Ovary (tissue), 9 donors: ENCODE measurements around the gene GPC1. TPM values are rescaled to one million over a fixed set of nuclear protein-coding genes. Genes with fewer than 3 reads are reported as not detected.

Experiments used
- DNase-seq, 5 donors: peaks; one replicate each; pipeline ENCODE4 v3.0.0-alpha.2; 2019 to 2020
- H3K27ac ChIP-seq, 2 donors: fragments of 200-600 bp; one replicate each; pipeline versions ENCODE4 v1.5.1 to v1.8.0; 2019 to 2022
- H3K27me3 ChIP-seq: fragments of 200-600 bp; one replicate; pipeline ENCODE4 v1.8.0; 2022
- H3K36me3 ChIP-seq: fragments of 200-600 bp; sonication (generic); one replicate; pipeline ENCODE4 v1.5.1; 2019
- H3K4me1 ChIP-seq: one replicate; pipeline ENCODE4 v1.8.1; 2013; ENCODE audit warnings: mild to moderate bottlenecking, moderate library complexity; ENCODE audit not compliant: insufficient read depth
- H3K4me3 ChIP-seq: fragments of 200-600 bp; sonication (generic); one replicate; pipeline ENCODE4 v1.5.1; 2017
- H3K9me3 ChIP-seq, 2 donors: fragments of 200-600 bp in 1 of 2; sonication (generic) in 1 of 2; one replicate each; pipeline versions ENCODE4 v1.5.1 to v1.8.1; 2013 to 2019; ENCODE audit warnings: mild to moderate bottlenecking in 1 of 2, moderate library complexity in 1 of 2
- CTCF ChIP-seq, 3 donors: fragments of 450-650 bp in 2 of 3; fragments of 200-600 bp in 1 of 3; IDR thresholded peaks; one replicate each; pipeline versions ENCODE4 v1.5.1 to v1.8.0; 2016 to 2022; ENCODE audit warnings: antibody characterized with exemption in 3 of 3, mild to moderate bottlenecking in 1 of 3
- EP300 ChIP-seq: sonication (generic); formaldehyde crosslinking; IDR thresholded peaks from one replicate; pipeline ENCODE4 v1.6.1; 2017; ENCODE audit warnings: antibody characterized with exemption
- POLR2A ChIP-seq: fragments of 450-650 bp; IDR thresholded peaks from one replicate; pipeline ENCODE4 v1.6.1; 2017; ENCODE audit warnings: antibody characterized with exemption, mild to moderate bottlenecking, moderate library complexity
- WGBS, 3 donors: extraction: QIAGEN DNeasy Blood & Tissue Kit in 1 of 3; methylation state at CpG; one replicate each; pipeline versions ENCODE4 v1.1.5 to v1.1.7; 2013 to 2017; 5-methylcytosine and 5-hydroxymethylcytosine counted together
- intact Hi-C, 4 donors: fragments of 100-400 bp; cut with DNase I; formaldehyde crosslinking; loops; one replicate each; pipeline versions ENCODE4 v1.11.0 to v1.15.1; 2022 to 2023
- polyA plus RNA-seq, 2 donors: library from polyadenylated mRNA; stranded (reverse); fragments of 200-250 nt in 1 of 2; fragments of 350-450 nt in 1 of 2; fragmentation: Illumina TruSeq in 1 of 2; extraction: RNeasy Lipid Tissue Mini Kit (QIAGEN cat#74804) in 1 of 2; gene quantifications; one replicate each; pipeline ENCODE4 v1.2.3, GENCODE V29; 2013 to 2014
- total RNA-seq, 7 donors: library from RNA; depleted of rRNA in 2 of 7; stranded (reverse); fragments of >200 nt in 2 of 7; fragmentation: NEBNext Ultra II Directional in 3 of 7; extraction: Animal tissue kit (Norgen Biotek cat#: 25700) in 3 of 7; gene quantifications; one replicate each; pipeline versions ENCODE4 v1.1.0 to v1.2.4, GENCODE V29; 2016 to 2023
- donor health status: DM: no; HTN: no; CAD: no; lungs with moderate emphysema.
- donor health status: DM: no; HTN: no; CAD: no.
- donor health status: Bipolar disorder and iron deficiency.
- donor health status: DM: yes; HTN: yes; CAD: no.
- donor health status: DM: no; HTN: no; CAD: no.
- donor health status: DM: yes; HTN: yes; CAD: no.

Gene GPC1
- total and polyA plus RNA-seq, 9 donors, result 2.9 to 149 (median 71.4) TPM

- Histone ChIP-seq H3K36me3 (no peaks in the 10 kb centered on the region), H3K9me3 (no peaks in the 10 kb centered on the region), H3K4me3 (no peak overlapping the region), H3K27ac (no peak overlapping the region), H3K27me3 (no peaks in the 10 kb centered on the region), H3K4me1 (peaks cover 7% of the 10 kb centered on the region)
- no peak for TF ChIP-seq CTCF (IDR thresholded peaks at IDR 0.05)
- no peak for TF ChIP-seq EP300
- no peak for TF ChIP-seq POLR2A
- 74 to 86% (median 85%) methylated on average over 3 of the region's 3 CpGs for WGBS, 3 donors
- intact Hi-C loops, result loop anchor here in 1 of 4 donors (5.0 kb wide), 1 partner anchor 59 kb away; no protein-coding TSS in a partner anchor
- DNase-seq, result peak in 3 of 5 donors; percentile 10 to 24 (median 17)
Observed at GRCh38 chr2:240431271-240431660, 4.2 kb upstream of the GPC1 start.

- H3K27me3 ChIP-seq, result no peaks in the 10 kb centered on the region
- no peaks in the 10 kb centered on the region for H3K36me3 ChIP-seq
- no peak overlapping the region for H3K4me3 ChIP-seq
- TF ChIP-seq POLR2A, result no peak
- no peak for TF ChIP-seq EP300
- no peak for TF ChIP-seq CTCF (IDR thresholded peaks at IDR 0.05)
- peaks cover 7% of the 10 kb centered on the region for H3K4me1 ChIP-seq
- WGBS, 3 donors, result 81 to 87% (median 81%) methylated on average over 12 of the region's 12 CpGs
- no peak overlapping the region for H3K27ac ChIP-seq
- H3K9me3 ChIP-seq, result no peaks in the 10 kb centered on the region
- DNase-seq, result peak in 4 of 5 donors; percentile 10 to 22 (median 12)
- intact Hi-C loops, result loop anchor here in 1 of 4 donors (5.0 kb wide), 1 partner anchor 60 kb away; no protein-coding TSS in a partner anchor
Observed at GRCh38 chr2:240431661-240432424, 3.6 kb upstream of the GPC1 start.

GRCh38 chr2:240432430-240432819 lies 3.0 kb upstream of the GPC1 start:
- Histone ChIP-seq H3K9me3 (no peaks in the 10 kb centered on the region), H3K27me3 (no peaks in the 10 kb centered on the region), H3K36me3 (no peaks in the 10 kb centered on the region), H3K4me3 (no peak overlapping the region), H3K4me1 (peaks cover 8% of the 10 kb centered on the region), H3K27ac (no peak overlapping the region)
- WGBS, 3 donors, result 88 to 91% (median 90%) methylated on average over 9 of the region's 9 CpGs
- DNase-seq, result peak in 4 of 5 donors; percentile 4 to 26 (median 19)
- intact Hi-C loops, result loop anchor here in 1 of 4 donors (5.0 kb wide), 1 partner anchor 60 kb away; no protein-coding TSS in a partner anchor
- TF ChIP-seq POLR2A, result no peak
- no peak for TF ChIP-seq CTCF (IDR thresholded peaks at IDR 0.05)
- no peak for TF ChIP-seq EP300

- TF ChIP-seq POLR2A (no peak), EP300 (no peak), CTCF (IDR thresholded peaks at IDR 0.05) (no peak)
- Histone ChIP-seq H3K27me3 (no peaks in the 10 kb centered on the region), H3K27ac (no peak overlapping the region), H3K4me3 (no peak overlapping the region), H3K4me1 (peaks cover 12% of the 10 kb centered on the region), H3K9me3 (no peaks in the 10 kb centered on the region), H3K36me3 (no peaks in the 10 kb centered on the region)
- intact Hi-C loops, result loop anchor here in 1 of 4 donors (5.0 kb wide), 1 partner anchor 61 kb away; no protein-coding TSS in a partner anchor
- DNase-seq, result peak in 4 of 5 donors; percentile 37 to 51 (median 45)
- WGBS, 3 donors, result 84 to 87% (median 85%) methylated on average over 34 of the region's 34 CpGs
Observed at GRCh38 chr2:240432820-240433801, 2.4 kb upstream of the GPC1 start.
